BE2C (cell line): ENCODE data around the gene VWA5B2.

ENCODE experiments used
- DNase-seq: peaks from one replicate; pipeline ENCODE4 v3.0.0-alpha.2; 2020
- H3K27me3 ChIP-seq: fragments of 250-450 bp; sonication (Bioruptor Pico); 2 replicates; pipeline ENCODE4 v1.5.1; 2020; ENCODE audit warnings: mild to moderate bottlenecking
- H3K36me3 ChIP-seq: fragments of 250-450 bp; sonication (Bioruptor Pico); 2 replicates; pipeline ENCODE4 v1.5.1; 2020; ENCODE audit warnings: mild to moderate bottlenecking
- H3K4me1 ChIP-seq: fragments of 250-450 bp; sonication (Bioruptor Pico); 2 replicates; pipeline ENCODE4 v1.5.1; 2020
- H3K4me3 ChIP-seq: 2 replicates; pipeline ENCODE4 v1.5.1; 2011; ENCODE audit warnings: low read depth, low read length
- H3K9me3 ChIP-seq: fragments of 250-450 bp; sonication (Bioruptor Pico); 2 replicates; pipeline ENCODE4 v1.5.1; 2020
- TF ChIP-seq, protein P1 (sequence below): IDR thresholded peaks from 2 replicates; pipeline ENCODE4 v1.5.1; 2012; ENCODE audit warnings: mild to moderate bottlenecking, low read depth, low read length

VWA5B2 gene

DNA sequence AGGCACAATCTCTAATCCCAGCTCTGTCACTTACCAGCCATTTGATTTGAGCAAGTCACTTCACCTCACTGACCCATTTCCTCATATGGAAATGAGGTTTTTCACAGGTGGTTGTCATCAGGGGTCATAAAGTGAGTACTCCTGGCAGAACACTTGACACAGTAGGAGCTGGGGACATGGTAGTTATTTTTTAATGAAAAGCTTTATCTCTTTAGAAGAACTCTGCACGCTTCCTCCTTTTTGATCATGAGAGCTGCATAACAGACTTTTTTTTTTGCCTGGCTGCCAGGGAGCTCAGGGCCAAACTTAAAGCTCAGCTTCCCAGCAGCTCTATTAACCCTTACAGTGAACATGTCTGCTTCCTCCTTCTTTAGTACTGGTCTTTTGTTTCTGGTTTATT, 8.4 kb downstream of the VWA5B2 start:
- H3K4me3 ChIP-seq = no peak overlapping the region
- peaks cover 11% of the 10 kb centered on the region for H3K36me3 ChIP-seq
- no peaks in the 10 kb centered on the region for H3K27me3 ChIP-seq
- no peaks in the 10 kb centered on the region for H3K9me3 ChIP-seq
- no peak for DNase-seq
- TF ChIP-seq, protein P1, sequence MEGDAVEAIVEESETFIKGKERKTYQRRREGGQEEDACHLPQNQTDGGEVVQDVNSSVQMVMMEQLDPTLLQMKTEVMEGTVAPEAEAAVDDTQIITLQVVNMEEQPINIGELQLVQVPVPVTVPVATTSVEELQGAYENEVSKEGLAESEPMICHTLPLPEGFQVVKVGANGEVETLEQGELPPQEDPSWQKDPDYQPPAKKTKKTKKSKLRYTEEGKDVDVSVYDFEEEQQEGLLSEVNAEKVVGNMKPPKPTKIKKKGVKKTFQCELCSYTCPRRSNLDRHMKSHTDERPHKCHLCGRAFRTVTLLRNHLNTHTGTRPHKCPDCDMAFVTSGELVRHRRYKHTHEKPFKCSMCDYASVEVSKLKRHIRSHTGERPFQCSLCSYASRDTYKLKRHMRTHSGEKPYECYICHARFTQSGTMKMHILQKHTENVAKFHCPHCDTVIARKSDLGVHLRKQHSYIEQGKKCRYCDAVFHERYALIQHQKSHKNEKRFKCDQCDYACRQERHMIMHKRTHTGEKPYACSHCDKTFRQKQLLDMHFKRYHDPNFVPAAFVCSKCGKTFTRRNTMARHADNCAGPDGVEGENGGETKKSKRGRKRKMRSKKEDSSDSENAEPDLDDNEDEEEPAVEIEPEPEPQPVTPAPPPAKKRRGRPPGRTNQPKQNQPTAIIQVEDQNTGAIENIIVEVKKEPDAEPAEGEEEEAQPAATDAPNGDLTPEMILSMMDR = no peak
- H3K4me1 ChIP-seq = peaks cover 14% of the 10 kb centered on the region

DNA sequence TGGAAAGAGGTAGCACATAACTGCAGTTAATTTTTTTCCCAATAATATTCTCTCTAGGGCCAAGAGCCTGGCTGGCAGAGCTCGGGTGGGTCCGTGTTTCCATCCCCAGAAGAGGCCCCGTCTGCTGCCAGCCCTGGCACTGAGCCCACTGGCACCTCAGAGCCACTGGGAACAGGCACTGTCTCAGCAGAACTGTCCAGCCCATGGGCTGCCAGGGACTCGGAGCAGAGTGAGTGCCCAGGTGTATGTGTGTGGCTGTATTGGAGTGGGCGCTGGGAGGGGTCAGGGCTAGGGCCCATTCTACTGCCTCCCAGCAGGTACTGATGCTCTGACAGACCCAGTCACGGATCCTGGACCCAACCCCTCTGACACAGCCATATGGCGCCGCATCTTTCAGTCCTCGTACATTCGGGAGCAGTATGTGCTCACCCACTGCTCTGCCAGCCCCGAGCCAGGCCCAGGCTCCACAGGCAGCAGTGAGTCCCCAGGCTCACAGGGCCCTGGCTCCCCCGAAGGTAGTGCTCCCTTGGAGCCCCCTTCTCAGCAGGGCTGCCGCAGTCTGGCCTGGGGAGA, 8.9 kb downstream of the VWA5B2 start:
- Histone ChIP-seq H3K9me3 (no peaks in the 10 kb centered on the region), H3K4me1 (peaks cover 14% of the 10 kb centered on the region), H3K36me3 (peaks cover 16% of the 10 kb centered on the region), H3K4me3 (no peak overlapping the region), H3K27me3 (no peaks in the 10 kb centered on the region)
- no peak for DNase-seq
- TF ChIP-seq, protein P1 = no peak

DNA sequence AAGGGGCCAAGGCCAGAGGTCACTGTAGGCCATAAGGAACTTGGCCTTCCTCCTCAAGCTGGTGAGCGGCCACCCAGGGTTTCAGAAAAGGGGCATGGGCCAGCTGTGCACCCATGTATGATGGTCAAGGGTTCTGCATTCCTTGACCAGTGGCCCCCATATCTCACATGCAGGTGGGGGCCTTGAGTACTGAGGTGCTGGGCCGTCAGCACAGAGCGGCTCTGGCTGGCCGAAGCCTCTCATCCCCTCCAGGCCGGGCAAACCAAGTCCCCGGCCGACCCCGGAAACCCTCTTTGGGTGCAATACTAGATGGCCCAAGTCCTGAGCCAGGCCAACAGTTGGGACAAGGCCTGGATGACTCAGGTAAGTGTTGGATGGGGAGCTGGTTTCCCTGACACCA, 9.8 kb downstream of the VWA5B2 start:
- Histone ChIP-seq H3K9me3 (no peaks in the 10 kb centered on the region), H3K4me1 (peaks cover 10% of the 10 kb centered on the region), H3K27me3 (no peaks in the 10 kb centered on the region), H3K4me3 (no peak overlapping the region), H3K36me3 (peaks cover 25% of the 10 kb centered on the region)
- TF ChIP-seq, protein P1 = no peak
- DNase-seq = no peak

DNA sequence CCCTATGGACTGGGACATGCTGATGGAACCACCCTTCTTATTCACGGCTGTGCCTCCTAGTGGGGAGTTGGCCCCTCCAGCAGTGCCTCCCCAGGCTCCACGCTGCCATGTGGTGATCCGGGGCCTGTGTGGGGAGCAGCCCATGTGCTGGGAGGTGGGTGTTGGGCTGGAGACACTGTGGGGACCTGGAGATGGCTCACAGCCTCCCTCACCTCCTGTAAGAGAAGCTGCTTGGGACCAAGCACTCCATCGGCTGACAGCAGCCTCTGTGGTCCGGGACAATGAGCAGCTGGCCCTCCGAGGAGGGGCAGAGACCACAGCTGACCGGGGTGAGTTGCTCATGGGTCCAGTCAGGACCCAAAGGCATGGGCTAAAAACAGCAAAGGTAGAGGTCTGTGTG, 10.3 kb downstream of the VWA5B2 start:
- H3K4me3 ChIP-seq = no peak overlapping the region
- no peaks in the 10 kb centered on the region for H3K27me3 ChIP-seq
- TF ChIP-seq, protein P1 = no peak
- no peak for DNase-seq
- H3K36me3 ChIP-seq = peaks cover 30% of the 10 kb centered on the region
- H3K9me3 ChIP-seq = no peaks in the 10 kb centered on the region
- peaks cover 6% of the 10 kb centered on the region for H3K4me1 ChIP-seq

DNA sequence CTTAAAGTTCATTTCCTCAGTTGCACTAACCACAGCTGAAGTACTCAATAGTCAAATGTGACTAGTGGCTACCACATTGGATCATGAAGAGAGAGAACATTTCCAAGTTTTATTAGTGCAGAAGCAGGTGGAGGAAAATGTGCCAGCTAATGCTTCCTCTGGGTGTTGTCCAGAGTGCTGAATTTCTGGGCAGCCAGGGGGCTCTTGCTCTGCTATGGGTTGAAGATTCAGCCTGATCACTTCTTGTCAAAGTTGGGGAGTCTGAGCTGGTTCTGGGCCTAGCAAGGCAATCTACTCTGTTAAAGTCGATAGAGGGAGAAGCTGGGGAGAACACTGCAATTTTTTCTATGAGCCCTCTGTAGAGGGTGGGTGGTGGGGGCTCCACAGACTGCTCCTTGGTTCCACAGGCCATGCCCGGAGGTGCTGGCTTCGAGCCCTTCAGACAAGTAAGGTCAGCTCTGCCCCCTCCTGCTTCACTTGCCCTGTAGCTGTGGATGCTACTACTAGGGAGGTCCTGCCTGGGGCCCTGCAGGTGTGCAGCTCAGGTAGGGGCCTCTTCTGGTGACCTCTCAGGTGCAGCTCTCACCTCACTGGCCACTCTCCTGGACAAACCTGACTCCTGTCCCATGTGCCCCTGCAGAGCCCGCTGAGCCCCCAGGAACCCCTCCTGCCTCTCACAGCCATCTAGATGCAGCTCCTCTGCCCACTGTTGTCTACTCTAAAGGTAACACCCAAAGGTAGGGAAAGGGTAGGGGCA, 11.2 kb downstream of the VWA5B2 start:
- 0 out of 2 replicates have a peak, but pooled peaks cover 2% of the 10 kb centered on the region for H3K4me1 ChIP-seq
- peaks cover 38% of the 10 kb centered on the region for H3K36me3 ChIP-seq
- H3K9me3 ChIP-seq = no peaks in the 10 kb centered on the region
- TF ChIP-seq, protein P1 = no peak
- H3K4me3 ChIP-seq = no peak overlapping the region
- H3K27me3 ChIP-seq = no peaks in the 10 kb centered on the region
- no peak for DNase-seq

DNA sequence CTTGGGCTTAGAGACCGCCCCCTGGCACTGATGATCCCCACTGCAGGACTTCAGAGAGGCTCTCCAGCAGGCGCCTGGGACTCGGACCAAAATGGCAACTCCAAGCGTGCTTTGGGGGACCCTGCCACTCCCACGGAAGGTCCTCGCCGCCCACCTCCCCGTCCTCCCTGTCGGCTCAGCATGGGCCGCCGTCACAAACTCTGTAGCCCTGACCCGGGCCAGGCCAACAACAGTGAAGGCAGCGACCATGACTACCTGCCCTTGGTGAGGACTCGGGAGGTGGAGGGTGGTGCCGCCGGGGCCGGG, 11.7 kb downstream of the VWA5B2 start:
- H3K4me3 ChIP-seq = no peak overlapping the region
- DNase-seq = no peak
- H3K27me3 ChIP-seq = no peaks in the 10 kb centered on the region

More for the DNA sequence above, 11.7 kb downstream of the VWA5B2 start:
- TF ChIP-seq, protein P1 = no peak
- Histone ChIP-seq H3K4me1 (0 out of 2 replicates have a peak, but pooled peaks cover 2% of the 10 kb centered on the region), H3K9me3 (no peaks in the 10 kb centered on the region), H3K36me3 (peaks cover 40% of the 10 kb centered on the region)
